T47D (cell line): Measurements from ENCODE around the gene PRKG1.
A peak's percentile ranks its signal among the peaks of the same experiment; 100 is the strongest.

Experiments used
- DNase-seq, 2 experiments: peaks; one replicate each; pipeline versions ENCODE4 v3.0.0 to v3.0.0-alpha.2; 2011 to 2012; ENCODE audit warnings: low read depth in 1 of 2, low spot score in 1 of 2
- JUND ChIP-seq: IDR thresholded peaks from 2 replicates; pipeline ENCODE4 v1.6.1; 2012; ENCODE audit warnings: low read depth
- in situ Hi-C: cut with HindIII; loops from 2 replicates; pipeline ENCODE4 v1.10.0; 2016; ENCODE audit warnings: low sequenced_read_pairs, low pct_unique_long_range_greater_than_20kb

PRKG1 gene

GRCh38 chr10:52106899-52107298, 1032.6 kb downstream of the PRKG1 start:
- in situ Hi-C loops = no loop called here
- DNase-seq = no peak
- TF ChIP-seq JUND = no peak

- no peak for DNase-seq
- in situ Hi-C loops = no loop called here
- TF ChIP-seq JUND = no peak
Measured at GRCh38 chr10:52108236-52108635, 1033.9 kb downstream of the PRKG1 start.

GRCh38 chr10:52110576-52110975, 1036.3 kb downstream of the PRKG1 start:
- TF ChIP-seq JUND = no peak
- in situ Hi-C loops = no loop called here
- DNase-seq = no peak

GRCh38 chr10:52111101-52111891, 1037.0 kb downstream of the PRKG1 start:
- in situ Hi-C loops = no loop called here
- DNase-seq = no peak
- TF ChIP-seq JUND = no peak

GRCh38 chr10:52115823-52116222, 1041.5 kb downstream of the PRKG1 start:
- in situ Hi-C loops = no loop called here
- DNase-seq = peak in 1 of 2 experiments; percentile 16
- TF ChIP-seq JUND = no peak

GRCh38 chr10:52119507-52119906, 1045.2 kb downstream of the PRKG1 start:
- no peak for TF ChIP-seq JUND
- no peak for DNase-seq
- in situ Hi-C loops = no loop called here

- in situ Hi-C loops = no loop called here
- no peak for TF ChIP-seq JUND
- DNase-seq = no peak
Measured at GRCh38 chr10:52121688-52122087, 1047.4 kb downstream of the PRKG1 start.

- no peak for TF ChIP-seq JUND
- DNase-seq = no peak
Measured at GRCh38 chr10:52128056-52128683, 1053.9 kb downstream of the PRKG1 start.

GRCh38 chr10:52129410-52130178, 1055.3 kb downstream of the PRKG1 start:
- TF ChIP-seq JUND = no peak

More at GRCh38 chr10:52128056-52128683, 1053.9 kb downstream of the PRKG1 start:
- in situ Hi-C loops = no loop called here

GRCh38 chr10:52135101-52135500, 1060.8 kb downstream of the PRKG1 start:
- in situ Hi-C loops = no loop called here
- TF ChIP-seq JUND = no peak
- no peak for DNase-seq

More at GRCh38 chr10:52129410-52130178, 1055.3 kb downstream of the PRKG1 start:
- no peak for DNase-seq
- in situ Hi-C loops = no loop called here

- TF ChIP-seq JUND = no peak
- in situ Hi-C loops = no loop called here
- DNase-seq = no peak
Measured at GRCh38 chr10:52136921-52137320, 1062.6 kb downstream of the PRKG1 start.

GRCh38 chr10:52143338-52143737, 1069.1 kb downstream of the PRKG1 start:
- no peak for DNase-seq
- in situ Hi-C loops = no loop called here
- no peak for TF ChIP-seq JUND

- in situ Hi-C loops = no loop called here
- no peak for DNase-seq
- no peak for TF ChIP-seq JUND
Measured at GRCh38 chr10:52145636-52146035, 1071.3 kb downstream of the PRKG1 start.
